Activated naive CD4-positive, alpha-beta T cell treated with anti-CD3 and anti-CD28 coated beads, Interleukin-2, amount 50 U/mL, for 16 hours (primary cell): ENCODE results near the gene TNFRSF14.

Source experiments
- DNase-seq: peaks from one replicate; pipeline ENCODE4 v3.0.0-alpha.2; 2020

Gene TNFRSF14

DNA sequence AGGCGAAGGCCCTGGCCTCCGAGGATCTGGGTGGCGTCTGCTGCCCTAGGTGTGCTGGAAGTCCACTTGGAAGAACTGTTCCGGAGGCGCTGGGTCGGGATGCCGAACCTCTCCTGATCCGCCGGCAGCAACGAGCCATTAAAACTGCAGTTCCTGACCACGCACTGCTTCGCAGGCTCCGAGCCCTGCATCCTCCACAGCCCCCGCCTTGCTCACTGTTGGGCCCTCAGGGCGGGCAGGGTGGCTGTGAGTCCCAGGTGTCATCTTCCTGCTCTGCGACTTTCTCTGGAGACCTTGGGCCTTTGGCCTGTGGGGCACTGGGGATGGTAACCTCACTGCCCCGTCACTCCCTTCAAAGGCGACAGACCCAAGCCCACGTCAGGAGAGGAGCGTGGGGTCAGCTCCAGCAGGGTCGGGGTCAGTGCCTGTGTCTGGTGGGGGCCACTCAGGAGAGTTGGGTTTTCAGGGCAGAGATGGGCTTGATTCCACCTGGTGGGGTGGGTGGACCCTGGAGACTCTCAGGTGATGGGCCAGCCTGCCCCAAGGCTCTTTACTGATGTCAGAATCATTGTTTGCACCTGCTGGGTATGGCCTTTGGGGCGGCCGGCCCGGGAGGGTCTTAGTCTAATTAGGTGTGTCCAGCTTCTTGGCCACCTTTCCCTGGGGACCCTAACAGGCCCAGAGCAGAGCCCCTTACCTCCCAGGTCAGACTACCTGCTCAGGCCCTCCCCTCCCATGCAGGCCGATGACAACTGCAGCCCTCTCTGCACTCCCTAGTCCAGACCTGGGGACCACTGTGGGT, 33.5 kb downstream of the TNFRSF14 start:
- DNase-seq: peak; percentile 6

DNA sequence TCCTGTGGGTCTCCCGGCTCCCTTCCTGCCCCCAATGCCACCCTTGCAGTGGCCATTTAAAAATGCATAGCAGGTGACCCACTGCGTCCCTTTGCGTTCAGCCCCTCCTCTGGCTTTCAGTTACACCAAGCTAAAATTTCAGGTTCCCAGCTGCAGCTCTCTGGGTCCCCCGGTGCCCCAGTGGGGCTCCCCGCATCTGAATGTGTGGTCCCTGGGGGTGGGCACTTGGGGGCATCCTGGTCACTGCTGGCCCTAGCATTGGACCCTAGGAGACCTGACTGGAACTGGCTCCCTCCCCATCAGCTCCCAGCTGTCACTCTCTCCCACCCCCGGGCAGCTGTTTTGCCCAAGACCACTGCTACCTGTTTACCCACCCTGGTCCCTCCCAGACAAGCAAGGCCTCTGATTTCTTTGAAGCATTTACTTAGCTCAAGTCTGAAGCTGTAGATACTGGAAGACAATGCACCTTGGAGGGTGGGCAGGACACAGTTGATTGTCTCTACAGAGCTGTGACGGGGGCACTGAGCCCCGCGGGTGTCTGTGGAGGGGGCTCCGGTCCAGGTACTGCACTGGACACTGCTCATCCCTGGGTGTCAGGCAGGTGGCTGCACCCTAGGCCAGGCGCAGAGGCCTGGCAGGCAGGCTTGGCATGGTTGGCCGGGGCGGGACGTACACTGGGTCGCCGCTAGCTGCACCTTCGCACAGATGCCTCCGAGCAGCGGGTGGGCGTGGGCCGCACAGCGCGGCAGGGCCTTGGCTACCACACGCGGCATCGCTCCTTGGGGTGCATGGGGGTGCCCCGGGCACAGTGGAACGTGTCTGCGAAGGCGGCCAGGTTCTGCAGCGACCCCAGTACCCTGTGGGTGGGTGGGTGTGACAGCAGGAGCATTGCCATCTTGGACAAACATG, 34.3 kb downstream of the TNFRSF14 start:
- DNase-seq: peak; percentile 9

DNA sequence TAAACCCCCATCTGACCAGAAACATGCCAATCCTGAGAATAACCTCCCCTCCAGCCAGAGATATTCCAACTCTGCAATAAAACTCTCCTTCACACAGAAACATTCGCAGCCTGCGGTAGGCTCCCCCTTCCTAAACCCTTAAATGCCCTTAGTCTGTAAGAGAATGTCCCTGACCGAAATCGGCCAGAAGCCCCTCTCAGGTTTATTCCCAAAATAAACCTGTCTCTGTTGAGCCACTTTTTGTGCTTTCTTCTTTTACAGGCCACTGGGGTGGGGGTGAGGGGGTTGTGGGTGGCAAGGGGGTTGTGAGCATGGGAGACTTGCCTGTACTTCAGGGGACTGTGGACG, 35.0 kb downstream of the TNFRSF14 start:
- no peak for DNase-seq

DNA sequence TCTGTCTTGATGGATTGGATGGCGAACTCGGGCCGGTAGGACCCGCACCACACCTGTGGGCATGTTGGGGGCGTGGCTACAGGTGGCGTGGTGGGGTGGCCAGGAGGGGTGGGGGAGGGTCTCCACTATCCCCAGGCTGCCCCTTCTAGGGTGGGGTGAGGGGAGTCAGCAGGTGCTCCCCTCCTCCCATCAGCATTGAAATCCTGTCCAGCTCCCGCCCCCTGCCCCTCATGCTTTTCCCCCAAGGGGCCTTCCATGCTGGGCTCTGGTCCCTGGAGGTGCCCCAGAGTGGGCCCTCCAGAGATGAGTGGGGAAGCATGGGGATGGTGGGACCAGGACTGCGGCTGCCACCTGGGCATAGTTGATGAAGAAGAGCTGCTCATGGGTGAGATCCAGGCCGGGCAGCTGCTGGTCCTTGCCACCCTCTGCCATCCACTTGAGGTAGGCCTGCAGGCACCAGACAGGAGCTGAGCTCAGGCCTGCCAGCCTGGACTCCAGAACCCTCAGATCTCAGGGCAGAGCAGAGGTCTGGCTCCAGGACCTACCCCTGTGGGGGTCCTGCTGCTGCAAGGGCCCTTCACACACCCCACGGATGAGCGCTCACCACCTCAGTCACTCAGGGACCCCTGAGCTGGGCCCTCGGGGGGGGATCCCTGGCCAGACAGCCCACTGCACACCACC, 35.5 kb downstream of the TNFRSF14 start:
- no peak for DNase-seq

DNA sequence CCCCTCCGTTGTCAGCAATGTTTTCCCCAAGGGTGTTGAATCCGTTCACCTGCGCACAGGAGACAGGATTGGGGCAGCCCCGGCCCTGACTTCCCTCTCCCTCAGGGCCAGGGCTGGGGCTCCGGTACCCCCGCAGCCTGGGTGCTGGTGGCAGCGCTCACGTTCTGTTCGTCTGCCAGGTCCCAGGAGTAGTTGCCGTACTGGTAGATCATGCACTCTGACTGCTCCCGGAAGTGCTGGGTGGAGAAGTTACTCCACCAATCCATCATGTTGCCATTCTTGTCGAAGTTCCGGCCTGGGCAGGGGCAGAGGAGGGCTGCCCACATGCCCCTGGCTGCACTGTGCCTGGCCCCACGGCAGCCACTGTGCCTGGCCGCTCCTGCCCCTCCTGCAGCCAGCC, 36.5 kb downstream of the TNFRSF14 start:
- peak; percentile 9 for DNase-seq

DNA sequence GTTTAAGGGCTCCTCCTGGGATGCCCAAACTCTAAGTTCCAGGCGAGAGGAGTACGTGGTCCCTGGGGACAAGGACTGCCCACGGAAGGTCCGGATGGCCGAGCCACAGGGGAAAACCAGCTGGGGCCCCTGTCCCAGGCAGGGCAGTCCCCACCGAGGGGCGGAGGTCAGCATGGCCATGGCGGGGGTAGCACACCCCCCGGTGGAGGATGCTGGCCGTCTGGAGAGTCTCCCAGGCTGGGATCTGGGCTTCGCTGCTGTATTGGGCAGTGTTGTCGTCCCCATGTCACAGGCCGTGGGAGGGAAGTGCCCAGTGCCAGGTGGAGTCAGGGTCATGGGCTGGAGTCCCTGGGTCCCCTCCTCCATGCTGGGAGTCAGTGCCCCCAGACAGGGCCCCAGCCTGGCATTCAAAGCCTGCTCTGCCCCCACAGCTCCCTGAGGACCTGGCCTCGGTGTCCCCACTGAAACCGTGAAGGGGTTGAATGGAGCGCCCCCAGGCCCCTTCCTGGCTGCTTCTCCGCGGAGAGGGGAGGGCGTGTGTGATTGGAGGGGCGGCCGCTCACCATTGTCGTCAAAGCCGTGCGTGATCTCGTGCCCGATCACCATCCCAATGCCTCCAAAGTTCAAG, 37.2 kb downstream of the TNFRSF14 start:
- DNase-seq: peak; percentile 8

DNA sequence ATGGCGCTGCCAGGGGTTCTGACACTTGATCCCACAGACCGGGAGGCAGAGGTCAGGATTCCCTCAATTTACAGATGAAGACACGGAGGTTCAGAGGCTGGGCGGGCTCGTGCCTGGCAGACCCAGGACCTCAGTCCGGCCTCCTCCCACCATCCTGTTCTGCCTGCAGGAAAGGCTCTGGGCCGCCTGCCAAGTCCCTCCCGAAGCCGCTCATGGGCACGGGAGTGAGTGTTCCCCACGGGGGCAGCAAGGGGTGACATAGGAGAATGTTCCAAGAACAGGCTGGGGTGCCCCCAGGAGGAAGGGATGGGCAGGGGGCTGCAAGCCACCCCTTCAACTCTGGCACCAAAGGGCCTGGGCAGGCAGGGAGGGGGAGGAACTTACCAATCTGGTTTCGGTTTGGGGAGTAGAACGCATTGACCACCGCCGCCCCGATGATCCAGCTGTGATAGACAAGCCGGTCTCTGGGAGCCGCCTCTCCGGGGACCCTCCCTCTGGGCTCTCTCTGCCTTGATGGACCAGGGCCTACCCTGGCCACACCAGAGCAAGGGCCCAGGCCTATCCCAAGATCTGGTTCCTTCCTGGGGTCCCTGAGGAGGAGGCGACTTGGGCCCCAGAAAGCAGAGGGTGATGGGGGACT, 38.0 kb downstream of the TNFRSF14 start:
- DNase-seq: no peak

DNA sequence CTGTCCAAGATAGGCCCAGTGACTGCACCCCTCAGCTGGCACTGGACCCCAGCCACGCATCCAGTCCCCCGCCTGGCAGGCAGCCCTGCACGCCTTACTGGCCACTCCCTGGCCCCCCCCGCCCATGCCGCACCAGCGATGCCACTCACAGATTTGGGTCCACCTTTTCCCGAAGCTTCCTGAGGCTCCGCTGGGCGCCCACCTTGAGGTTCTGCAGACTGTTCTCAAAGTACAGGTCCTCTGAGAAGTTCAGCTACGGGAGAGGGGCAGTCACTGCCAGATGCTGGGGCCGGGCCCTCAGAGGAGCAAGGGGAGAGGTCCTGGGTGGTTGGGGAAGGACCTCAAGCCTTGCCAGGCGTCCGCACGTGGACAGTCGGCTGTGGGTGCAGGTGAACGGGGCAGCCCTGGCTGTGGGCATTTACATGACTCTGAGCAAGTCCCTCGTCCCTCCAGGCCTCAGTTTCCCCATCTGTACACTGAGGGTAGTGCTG, 38.5 kb downstream of the TNFRSF14 start:
- DNase-seq: no peak

DNA sequence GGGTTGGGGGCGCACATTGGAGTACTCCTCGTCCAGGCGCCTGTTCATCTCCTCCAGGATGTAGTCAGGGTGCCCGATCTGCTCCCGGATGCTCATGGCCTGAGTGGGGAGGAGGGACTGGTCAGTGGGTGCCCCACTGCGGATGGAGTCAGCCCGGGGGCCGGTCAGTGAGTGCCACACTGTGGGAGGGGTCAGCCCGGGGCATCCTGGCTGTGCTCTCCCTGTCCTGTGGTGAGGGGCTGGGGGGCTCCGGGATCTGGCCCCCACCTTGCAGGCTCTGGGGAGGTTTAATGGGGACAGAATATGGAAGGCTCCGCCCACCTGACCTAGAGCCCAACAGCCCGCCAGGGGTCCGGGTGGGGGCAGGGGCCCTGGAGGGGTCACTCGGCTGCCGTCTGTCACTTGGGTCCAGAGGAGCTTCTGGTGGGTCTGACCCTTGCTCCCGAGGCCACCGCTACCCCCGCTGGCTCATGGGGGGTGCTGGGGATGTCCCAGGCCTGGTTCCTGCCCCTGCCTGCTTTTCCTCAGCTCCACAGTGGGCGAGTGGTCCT, 39.2 kb downstream of the TNFRSF14 start:
- no peak for DNase-seq

DNA sequence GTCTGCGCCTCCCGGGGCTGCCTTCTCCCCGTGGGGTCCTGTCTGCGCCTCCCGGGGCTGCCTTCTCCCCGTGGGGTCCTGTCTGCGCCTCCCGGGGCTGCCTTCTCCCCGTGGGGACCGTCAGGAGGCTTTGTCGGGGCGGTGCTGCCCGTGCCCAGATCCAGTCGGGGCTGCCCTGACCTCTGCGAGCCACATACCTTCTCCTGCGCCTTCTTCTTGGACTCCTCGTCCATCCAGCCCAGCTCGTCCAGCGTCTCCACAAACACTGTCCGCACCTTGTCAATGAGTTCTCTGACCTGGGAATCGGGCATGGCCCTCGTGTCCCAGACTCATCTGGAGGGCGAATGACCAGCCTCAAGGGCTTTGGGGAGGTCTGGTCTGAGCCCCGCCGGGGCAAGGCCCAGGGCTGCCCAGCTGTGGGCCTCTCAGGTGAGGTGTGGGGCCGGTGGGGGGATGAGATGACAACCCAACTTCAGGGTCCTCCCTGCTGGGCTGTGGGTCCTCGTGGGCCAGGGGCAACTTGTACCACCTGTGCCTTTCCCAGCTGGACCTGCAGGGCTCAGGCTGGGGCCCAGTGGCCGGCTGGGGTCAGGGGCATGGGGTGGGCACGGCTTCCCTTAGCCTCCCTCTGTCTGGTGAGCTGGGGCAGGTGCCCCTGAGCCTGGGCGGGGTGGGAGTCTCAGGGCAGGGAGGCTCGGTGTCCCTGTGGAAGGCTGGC, 39.8 kb downstream of the TNFRSF14 start:
- DNase-seq: peak; percentile 8

DNA sequence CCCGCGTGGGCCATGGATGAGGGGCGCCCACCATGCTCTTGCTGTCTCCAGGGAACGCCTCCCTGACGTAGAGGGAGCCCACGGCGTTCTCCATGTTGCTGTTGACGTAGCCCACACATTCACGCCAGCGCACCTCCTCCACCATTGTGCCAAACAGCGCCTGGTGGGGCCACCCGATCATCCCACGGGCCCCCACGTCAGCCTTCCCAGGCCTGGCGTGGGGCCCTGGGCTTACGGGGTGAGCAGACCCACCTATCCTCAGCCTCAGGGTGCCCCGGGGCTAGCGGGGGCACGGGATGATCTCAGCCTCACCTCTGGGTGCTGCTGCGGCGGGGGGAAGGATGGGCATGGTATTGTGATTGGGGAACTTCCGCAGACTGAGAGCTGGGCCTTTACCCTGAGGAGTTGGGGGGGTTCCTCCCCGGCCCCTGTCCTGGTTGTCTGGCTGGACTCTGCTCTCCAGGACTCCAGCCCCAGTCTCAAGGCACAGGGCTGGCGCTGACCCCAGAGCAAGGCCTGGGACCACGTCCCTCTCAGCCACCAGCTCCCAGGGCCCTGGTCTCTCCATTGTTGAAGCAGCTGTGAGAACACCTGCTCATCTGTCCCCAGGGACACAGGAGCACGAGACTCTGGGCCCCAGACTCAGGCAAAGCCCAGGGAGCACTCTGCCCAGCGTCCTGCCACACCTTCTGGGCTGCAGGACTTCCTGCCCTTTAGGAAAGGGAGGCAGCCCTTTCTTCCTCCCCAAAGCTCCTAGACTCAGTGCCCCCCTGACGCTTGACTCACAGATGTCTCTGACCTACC, 40.6 kb downstream of the TNFRSF14 start:
- DNase-seq: no peak

DNA sequence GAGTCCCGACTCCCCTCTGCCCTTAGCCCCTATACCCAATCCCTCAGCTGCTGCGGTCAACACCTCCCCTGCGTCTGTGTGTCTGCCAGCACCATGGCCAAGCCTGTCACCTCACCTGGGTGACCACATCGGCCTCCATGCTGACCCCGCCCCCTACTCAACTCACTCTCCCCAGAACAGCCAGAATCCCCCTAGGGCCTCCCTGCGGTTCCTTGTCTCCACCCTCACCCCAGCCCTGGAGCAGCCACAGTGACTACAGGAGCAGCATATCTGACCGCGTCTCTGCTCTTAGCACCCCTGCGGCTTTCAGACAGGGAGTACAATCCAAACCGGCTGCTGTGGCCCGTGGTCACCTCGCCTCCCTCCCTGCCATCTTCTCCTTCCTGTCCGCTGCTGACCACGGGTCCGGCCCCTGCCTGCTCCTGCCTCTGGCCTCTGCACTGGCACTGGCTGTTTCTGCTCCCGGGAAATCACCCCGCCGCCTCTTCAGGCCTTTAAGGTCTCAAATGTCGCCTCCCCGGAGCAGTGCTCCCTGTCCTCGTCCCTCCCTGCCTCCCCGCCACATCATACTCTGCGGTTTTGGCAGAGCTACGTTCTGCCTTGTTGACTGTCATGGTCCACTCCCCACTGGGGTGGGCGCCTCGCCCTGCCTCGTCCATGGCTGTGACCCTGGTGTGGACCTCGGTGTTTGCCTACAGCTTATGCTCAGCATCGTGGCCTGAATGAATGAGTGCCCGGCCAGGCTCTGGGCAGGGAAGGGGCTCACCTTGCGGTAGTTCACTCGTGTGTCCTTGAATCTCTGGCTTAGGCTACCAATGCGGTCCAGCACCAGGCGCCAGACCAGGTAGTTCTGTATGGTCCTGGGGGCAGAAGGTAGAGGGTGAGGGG, 41.5 kb downstream of the TNFRSF14 start:
- no peak for DNase-seq

DNA sequence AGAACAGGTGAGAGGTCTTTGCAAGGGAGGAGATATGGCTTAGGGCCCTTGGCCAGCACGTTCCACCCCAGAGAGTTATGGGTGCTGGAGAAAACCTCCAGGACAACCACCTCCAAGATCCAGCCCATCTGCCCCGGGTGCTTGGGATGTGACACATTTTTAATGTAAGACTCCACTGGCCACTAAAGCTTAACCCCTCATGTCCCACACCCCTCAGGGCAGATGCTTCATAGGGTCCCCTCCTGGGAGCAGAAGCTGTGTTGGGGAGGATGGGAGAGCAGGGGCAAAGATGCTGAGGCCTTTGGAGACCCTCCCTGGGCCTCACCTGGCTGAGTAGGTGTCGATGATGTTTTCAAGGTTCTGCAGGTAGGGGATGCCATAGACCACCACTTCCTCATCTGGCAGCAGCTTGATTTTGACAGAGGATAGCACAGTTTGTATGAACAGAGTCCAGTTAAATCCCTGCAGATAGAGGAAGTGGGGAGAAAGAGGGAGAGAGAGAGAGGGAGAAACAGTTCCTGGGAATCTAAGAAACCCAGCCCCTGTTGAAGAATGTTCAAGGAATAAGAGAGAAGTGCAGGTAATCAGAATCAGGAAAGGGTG, 42.3 kb downstream of the TNFRSF14 start:
- DNase-seq: no peak

DNA sequence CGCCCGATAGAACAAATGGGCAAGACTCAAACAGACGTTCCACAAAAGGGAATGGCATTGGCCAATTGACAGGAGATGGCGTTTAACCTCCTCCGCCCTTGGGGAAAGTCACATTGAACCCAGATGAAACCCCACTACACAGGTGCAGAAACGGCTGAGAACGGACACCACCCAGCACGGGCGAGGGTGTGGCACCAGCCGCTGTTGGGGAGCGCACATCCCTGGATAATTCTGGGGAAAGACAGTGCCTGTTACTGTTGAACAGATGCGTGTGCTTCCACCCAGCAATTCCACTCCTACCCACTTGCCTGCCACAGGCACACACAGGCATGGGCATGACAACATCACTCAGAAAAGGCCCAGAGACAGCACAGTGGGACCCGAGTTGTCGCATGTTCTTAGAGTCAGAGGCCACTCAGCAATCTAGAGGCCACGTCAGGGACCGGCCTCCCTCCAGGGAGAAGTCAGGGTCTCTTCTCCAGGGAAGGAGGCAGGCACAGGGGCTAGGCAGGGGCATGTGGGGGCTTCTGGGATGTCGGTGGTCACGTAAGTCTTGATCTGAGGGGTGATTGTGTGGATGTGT, 45.6 kb downstream of the TNFRSF14 start:
- no peak for DNase-seq

DNA sequence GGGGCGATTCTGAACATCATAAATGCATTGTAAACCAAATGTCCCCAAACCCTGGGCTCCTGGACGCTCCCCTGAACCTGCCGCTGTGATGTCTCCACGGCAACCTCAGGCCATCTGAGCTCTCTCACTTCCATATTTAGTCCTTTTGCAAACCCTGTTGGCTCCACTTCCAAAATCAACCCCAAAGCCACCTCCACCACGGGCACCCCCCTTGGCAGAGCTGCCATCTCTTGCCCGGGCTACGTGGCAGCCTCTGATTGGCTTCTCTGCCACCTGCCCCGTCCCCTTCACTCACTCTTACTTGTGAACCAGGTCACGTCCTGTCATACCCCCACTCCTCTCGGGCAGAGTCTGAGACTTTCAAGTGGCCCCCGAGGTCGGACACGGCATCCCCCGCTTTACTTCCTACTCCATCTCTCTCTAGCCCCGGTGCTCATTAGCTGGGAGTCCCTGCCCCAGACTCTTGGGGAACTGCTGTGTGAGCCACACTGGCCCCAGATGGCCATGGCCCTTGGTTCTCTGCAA, 46.2 kb downstream of the TNFRSF14 start:
- no peak for DNase-seq

DNA sequence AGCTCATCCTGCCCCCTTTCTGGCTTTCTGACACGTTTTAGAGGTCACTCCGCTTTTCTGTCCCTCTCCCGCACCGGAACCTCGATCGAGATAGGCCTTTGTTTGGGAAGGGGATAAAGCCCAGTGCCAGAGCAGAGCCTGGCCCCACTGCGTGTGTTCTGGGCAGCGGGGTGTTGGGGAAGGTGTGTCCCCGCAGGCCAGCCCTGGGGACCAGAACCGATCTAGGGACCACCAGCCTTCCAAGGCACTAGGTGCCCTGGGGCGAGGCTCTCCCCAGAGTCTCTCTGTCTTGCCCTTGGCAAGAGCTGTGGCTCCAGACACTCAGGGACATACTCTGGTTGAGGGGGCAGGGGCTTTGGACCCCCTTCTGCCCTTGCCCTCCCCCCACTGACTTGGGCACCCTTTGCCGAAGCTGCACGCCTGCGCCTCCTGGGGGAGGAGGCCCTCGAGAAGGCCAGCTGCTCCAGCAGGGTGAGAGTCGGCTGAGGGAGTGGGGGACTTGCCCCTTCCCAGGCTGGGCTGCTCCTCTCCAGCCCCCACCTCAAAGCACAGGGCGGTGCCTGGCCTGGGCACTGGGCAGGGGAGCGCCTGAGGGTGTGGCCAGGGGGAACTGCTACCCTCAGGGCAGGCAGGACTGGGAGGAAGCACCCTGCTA, 46.8 kb downstream of the TNFRSF14 start:
- no peak for DNase-seq

DNA sequence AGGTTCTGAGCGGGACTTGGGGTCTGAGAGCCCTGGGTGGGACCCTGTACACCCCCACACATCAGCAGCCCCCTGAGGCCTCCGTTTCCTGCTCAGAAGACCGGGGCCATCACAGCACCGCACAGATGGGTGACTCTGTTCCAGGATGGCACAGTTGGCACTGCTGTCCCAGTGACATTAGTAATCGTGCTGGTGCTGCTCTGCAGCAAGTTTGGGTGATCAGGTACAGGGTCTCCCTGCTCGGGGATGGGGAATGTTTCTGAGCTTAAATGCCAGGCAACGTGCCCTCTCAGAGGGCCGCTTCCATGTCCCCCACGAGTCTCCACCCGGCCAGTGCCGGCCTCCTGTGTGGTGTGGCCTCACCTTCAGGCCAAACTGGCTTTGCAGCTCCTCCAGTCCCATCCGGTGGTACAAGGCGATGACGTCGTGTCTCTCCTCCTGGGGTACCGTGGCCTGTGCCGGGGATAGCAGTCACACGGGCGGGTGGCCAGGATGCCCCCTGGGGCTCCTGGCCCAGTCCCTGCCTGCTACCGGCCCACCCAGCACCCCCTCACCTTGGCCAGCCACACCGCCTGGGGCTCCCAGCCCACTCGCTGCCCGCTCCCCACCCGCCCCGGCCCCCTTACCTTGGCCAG, 47.5 kb downstream of the TNFRSF14 start:
- DNase-seq: peak; percentile 7
